GM13976 (cell line): ENCODE measurements around the gene SIGLEC5.
"Not testable (repeated sequence)": the region's sequence is repeated elsewhere in the genome, so short reads cannot be mapped to it uniquely, and the experiment has no call there.

Experiments
- DNase-seq: peaks from one replicate; pipeline ENCODE4 v3.0.0; 2012; ENCODE audit warnings: low spot score
- in situ Hi-C: fragments of 300-500 bp; cut with MboI; formaldehyde crosslinking; loops from one replicate; pipeline ENCODE4 v1.12.0; 2022; ENCODE audit warnings: low sequenced_read_pairs, mixed read lengths, inconsistent platforms; ENCODE audit not compliant: unreplicated experiment
- TF ChIP-seq, protein P1 (sequence below): IDR thresholded peaks from 2 replicates; pipeline ENCODE4 v1.5.1; 2012; ENCODE audit warnings: borderline replicate concordance, mild to moderate bottlenecking; ENCODE audit not compliant: insufficient read depth; ENCODE audit errors: extremely low read depth, missing control alignments, control extremely low read depth

The SIGLEC5 gene

DNA sequence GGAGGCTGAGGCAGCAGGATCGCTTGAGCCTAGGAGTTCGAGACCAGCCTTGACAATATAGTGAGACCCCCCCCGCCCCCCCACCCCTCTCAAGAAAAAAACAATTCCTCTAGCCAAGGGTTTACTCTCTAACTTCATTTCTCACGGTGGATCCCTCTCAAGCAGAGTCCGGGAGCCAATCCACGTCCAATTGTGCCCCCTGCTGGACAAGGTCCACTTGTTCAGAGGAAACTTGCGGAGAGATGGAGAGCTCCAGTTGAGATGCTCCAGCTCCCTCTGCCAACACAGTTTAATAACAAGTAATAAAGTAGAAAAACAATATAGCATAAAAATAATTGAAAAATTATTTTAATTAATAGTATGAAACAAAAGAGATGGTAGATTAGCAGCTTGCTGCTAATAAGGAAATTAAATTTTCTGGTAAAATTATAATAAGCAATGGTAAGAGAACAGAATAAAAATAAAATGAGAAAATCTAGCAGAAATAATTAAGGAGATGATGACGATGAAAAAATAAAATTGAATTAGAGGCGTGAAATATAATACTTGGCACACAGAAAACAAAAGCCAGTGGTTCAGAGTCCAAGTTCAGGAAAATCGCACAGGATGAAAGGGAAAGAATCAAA is 30.9 kb upstream of the SIGLEC5 start:
- TF ChIP-seq, protein P1, sequence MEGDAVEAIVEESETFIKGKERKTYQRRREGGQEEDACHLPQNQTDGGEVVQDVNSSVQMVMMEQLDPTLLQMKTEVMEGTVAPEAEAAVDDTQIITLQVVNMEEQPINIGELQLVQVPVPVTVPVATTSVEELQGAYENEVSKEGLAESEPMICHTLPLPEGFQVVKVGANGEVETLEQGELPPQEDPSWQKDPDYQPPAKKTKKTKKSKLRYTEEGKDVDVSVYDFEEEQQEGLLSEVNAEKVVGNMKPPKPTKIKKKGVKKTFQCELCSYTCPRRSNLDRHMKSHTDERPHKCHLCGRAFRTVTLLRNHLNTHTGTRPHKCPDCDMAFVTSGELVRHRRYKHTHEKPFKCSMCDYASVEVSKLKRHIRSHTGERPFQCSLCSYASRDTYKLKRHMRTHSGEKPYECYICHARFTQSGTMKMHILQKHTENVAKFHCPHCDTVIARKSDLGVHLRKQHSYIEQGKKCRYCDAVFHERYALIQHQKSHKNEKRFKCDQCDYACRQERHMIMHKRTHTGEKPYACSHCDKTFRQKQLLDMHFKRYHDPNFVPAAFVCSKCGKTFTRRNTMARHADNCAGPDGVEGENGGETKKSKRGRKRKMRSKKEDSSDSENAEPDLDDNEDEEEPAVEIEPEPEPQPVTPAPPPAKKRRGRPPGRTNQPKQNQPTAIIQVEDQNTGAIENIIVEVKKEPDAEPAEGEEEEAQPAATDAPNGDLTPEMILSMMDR, result peak; percentile 60
- in situ Hi-C loops, result loop anchor here (25.0 kb wide), 2 partner anchors 324 to 499 kb away; partner anchors contain the start of gene VSIG10L
- DNase-seq, result peak; percentile 67

DNA sequence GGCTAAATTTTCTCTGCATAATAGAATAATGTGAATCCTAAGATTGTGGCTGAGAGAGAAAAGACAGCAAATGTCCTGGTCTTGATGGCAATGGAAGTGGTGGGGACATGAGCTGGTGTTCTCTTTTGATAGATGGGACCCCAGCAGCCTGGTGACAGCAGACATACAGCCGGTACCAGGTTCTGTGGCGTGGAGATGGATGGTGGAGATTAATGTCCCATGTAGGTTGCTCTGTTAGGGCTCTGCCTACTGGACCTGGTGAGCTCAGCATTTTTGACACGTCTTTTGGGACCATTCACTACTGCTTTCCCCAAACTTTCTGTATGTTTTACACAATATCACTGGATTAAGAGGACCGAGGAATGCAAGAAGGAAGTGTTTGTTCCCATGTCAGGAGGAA is 24.6 kb upstream of the SIGLEC5 start:
- DNase-seq, result no peak
- in situ Hi-C loops, result loop anchor here (5.0 to 25.0 kb wide), 3 partner anchors 182 to 492 kb away; partner anchors contain the start of gene VSIG10L

DNA sequence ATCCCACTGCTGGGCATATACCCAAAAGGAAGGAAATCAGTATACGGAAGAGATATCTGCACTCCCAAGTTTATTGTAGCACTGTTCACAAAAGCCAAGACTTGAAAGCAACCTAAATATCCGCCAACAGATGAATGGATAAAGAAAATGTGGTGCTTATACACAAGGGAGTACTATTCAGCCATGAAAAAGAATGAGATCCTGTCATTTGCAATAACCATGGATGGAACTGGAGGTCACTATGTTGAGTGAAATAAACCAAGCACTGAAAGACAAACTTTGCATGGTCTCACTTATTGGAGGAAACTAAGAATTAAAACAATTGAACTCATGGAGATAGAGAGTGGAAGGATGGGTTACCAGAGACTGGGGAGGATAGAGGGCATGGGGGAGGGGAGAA is 23.0 kb upstream of the SIGLEC5 start:
- DNase-seq, result no peak
- in situ Hi-C loops, result loop anchor here (25.0 kb wide), 2 partner anchors 316 to 491 kb away; partner anchors contain the start of gene VSIG10L
- TF ChIP-seq, protein P1, result no peak

More for the DNA sequence above, 24.6 kb upstream of the SIGLEC5 start:
- TF ChIP-seq, protein P1, result no peak

DNA sequence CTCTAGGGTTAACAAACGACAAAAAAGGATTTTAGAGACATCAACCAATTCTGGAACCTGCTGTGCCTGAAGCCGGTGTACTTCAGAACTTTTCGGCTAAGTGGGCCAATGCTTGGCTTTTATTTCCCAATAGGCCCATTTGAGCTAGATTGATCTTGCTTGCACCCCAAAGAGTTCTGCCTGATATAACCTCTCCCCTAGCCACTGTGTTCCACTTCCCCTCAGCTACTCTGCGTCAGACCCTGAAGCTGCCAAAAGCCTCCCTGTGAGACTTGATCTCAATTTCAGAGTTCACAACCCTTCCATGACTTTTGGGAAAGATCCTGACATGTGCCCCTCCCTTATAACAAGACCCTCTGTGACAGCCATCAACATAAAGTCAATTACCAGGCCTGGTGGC is 22.1 kb upstream of the SIGLEC5 start:
- DNase-seq, result no peak
- in situ Hi-C loops, result loop anchor here (25.0 kb wide), 2 partner anchors 315 to 490 kb away; partner anchors contain the start of gene VSIG10L

DNA sequence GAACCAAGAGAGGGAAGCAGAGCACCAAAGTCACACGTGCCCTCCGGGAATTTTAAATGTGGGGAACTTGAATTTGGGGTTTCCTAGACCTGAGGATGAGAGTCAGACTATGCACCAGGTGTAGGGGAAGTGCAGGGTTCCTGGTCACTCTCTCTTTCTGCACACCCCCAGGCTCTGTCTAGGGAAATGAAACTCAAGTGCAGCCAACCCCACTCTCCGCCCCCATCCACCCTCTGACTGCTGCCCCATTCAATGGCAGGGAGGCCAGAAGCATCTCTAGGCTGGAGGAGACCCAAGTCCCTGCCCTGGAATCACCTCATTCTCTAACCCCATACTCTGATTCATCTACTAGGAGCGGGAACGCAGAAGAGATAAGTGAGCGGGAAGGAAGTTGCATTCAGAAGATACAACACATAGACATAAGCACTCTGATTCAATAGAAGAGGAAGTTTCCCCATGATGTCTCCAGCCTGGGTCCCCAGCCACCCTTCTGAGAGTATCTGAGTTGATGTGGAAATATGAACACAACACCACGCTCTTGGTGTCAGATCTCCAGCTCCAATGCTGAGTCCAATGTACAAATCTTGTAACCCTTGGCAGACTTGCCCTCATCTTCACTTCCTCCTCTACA is 21.1 kb upstream of the SIGLEC5 start:
- in situ Hi-C loops, result loop anchor here (25.0 kb wide), 2 partner anchors 314 to 489 kb away; partner anchors contain the start of gene VSIG10L
- TF ChIP-seq, protein P1, result no peak
- DNase-seq, result no peak

More for the DNA sequence above, 22.1 kb upstream of the SIGLEC5 start:
- TF ChIP-seq, protein P1, result no peak

DNA sequence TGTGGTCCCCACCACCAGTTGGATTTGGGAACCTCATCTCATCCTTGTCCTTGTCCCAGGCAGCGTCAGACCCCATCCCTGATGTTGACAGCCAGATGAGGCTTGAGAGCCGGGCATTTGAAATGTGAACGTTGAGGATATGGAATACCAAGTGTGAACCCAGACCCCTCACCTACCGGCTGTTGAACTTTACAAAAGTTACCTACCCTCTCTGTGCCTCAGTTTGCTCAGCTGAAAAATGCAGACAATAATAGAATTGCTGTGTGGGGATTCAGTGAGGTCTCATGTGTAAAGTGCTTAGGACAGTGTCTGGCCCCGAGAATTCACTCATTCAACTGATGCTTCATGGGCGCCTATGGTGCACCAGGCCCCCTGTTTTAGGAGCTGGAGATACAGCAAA is 17.1 kb upstream of the SIGLEC5 start:
- TF ChIP-seq, protein P1, result no peak
- in situ Hi-C loops, result no loop called here
- DNase-seq, result no peak

DNA sequence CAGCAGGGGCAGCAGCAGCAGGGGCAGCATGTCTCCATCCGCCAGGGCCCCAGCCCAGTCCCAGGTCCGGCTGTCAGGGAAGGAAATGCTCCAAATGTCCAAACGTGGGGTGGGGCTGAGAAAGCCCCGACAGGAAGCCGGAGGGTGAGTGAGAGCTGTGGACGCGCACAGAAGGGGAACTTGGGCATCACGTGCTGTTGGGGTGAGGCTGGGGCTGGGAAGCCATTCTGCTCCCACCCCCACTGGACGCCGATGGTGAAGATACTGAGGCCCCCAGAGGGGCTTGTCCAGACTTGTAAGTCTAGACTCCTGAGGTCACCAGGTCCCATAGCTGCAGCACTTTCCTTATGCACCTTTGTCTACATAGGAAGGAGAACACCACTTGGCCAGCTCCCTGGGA is 16.5 kb upstream of the SIGLEC5 start, which contains the start of gene SIGLEC14:
TSS of gene SIGLEC14 (minus strand) at position 96 of the 400 bp plus-strand sequence. CDS start at position 30, 66 bp downstream.
- in situ Hi-C loops, DNase-seq: not testable (repeated sequence)
